CD14-positive monocyte (primary cell): Measurements from ENCODE around the gene GMEB2. TPM values are rescaled to one million over a fixed set of nuclear protein-coding genes. Genes with fewer than 3 reads are reported as not detected.
A peak's percentile ranks its signal among the peaks of the same experiment; 100 is the strongest.
"Not testable (repeated sequence)": the region's sequence is repeated elsewhere in the genome, so short reads cannot be mapped to it uniquely, and the experiment has no call there.

Experiments
- DNase-seq, 3 donors: peaks; one replicate each; pipeline ENCODE4 v3.0.0-alpha.2; 2011 to 2022
- H2AFZ ChIP-seq: 2 replicates; pipeline ENCODE4 v1.6.0; 2012; ENCODE audit warnings: mild to moderate bottlenecking, low read depth, low read length, inconsistent platforms; ENCODE audit not compliant: insufficient read depth, poor library complexity, severe bottlenecking
- H3K27ac ChIP-seq, 2 donors: 1 replicate in 1 of 2; 2 replicates in 1 of 2; pipeline ENCODE4 v1.5.1; 2012 to 2013; ENCODE audit warnings: low read length in 2 of 2, control low read depth in 1 of 2, inconsistent platforms in 1 of 2, low read depth in 1 of 2, mild to moderate bottlenecking in 1 of 2
- H3K27me3 ChIP-seq, 2 donors: one replicate each; pipeline versions ENCODE4 v1.6.0 to v1.6.1; 2011 to 2013; ENCODE audit warnings: low read length in 2 of 2; ENCODE audit not compliant: control insufficient read depth in 2 of 2, insufficient read depth in 2 of 2
- H3K36me3 ChIP-seq, 2 donors: replicated peaks in 1 of 2; 1 replicate in 1 of 2; 2 replicates in 1 of 2; pipeline versions ENCODE4 v1.5.1 to v1.6.1; 2012 to 2013; ENCODE audit warnings: low read length in 2 of 2, control low read depth in 1 of 2, inconsistent platforms in 1 of 2, mild to moderate bottlenecking in 1 of 2; ENCODE audit not compliant: insufficient read depth in 2 of 2, control insufficient read depth in 1 of 2
- H3K4me1 ChIP-seq, 2 donors: 1 replicate in 1 of 2; 2 replicates in 1 of 2; pipeline versions ENCODE4 v1.5.1 to v1.6.1; 2012 to 2013; ENCODE audit warnings: low read length in 2 of 2, control low read depth in 1 of 2, inconsistent platforms in 1 of 2, mild to moderate bottlenecking in 1 of 2, moderate library complexity in 1 of 2; ENCODE audit not compliant: insufficient read depth in 2 of 2, control insufficient read depth in 1 of 2
- H3K4me2 ChIP-seq: replicated peaks from 2 replicates; pipeline ENCODE3; 2012; ENCODE audit warnings: low read length, moderate library complexity, mild to moderate bottlenecking; ENCODE audit not compliant: poor library complexity, severe bottlenecking; ENCODE audit errors: extremely low read depth
- H3K4me3 ChIP-seq, 3 experiments: fragments of 200-600 bp in 1 of 3; sonication (generic) in 1 of 3; replicated peaks in 1 of 3; 1 replicate in 2 of 3; 2 replicates in 1 of 3; pipeline ENCODE4 v1.5.1; 2011 to 2013; ENCODE audit warnings: low read length in 3 of 3, mild to moderate bottlenecking in 3 of 3, control low read depth in 2 of 3, low read depth in 2 of 3, inconsistent platforms in 1 of 3, moderate library complexity in 1 of 3
- H3K79me2 ChIP-seq: 2 replicates; pipeline ENCODE4 v1.6.0; 2012; ENCODE audit warnings: mild to moderate bottlenecking, control low read depth, inconsistent platforms, low read length, moderate library complexity; ENCODE audit not compliant: insufficient read depth
- H3K9ac ChIP-seq: 2 replicates; pipeline ENCODE4 v1.6.0; 2017; ENCODE audit warnings: low read length, mild to moderate bottlenecking; ENCODE audit not compliant: insufficient read depth, poor library complexity, severe bottlenecking
- H3K9me3 ChIP-seq, 2 donors: replicated peaks in 1 of 2; 1 replicate in 1 of 2; 2 replicates in 1 of 2; pipeline versions ENCODE4 v1.5.1 to v1.6.1; 2012 to 2013; ENCODE audit warnings: low read length in 2 of 2, control low read depth in 1 of 2; ENCODE audit not compliant: control insufficient read depth in 1 of 2, insufficient read depth in 1 of 2
- H4K20me1 ChIP-seq: 2 replicates; pipeline ENCODE4 v1.6.0; 2012; ENCODE audit warnings: mild to moderate bottlenecking, low read length, control low read depth, moderate library complexity; ENCODE audit not compliant: insufficient read depth
- H3K27ac Mint-ChIP-seq, 7 donors: one replicate each; pipeline ENCODE4 v1.8.0; 2020; ENCODE audit warnings: mild to moderate bottlenecking in 7 of 7, mixed read lengths in 7 of 7, moderate library complexity in 6 of 7, inconsistent platforms in 2 of 7
- H3K27me3 Mint-ChIP-seq, 3 donors: one replicate each; pipeline ENCODE4 v1.8.0; 2021 to 2022; ENCODE audit warnings: low read depth in 3 of 3, mild to moderate bottlenecking in 3 of 3, mixed read lengths in 3 of 3, moderate library complexity in 3 of 3, inconsistent platforms in 1 of 3
- H3K36me3 Mint-ChIP-seq, 2 donors: one replicate each; pipeline ENCODE4 v1.8.0; 2020; ENCODE audit warnings: mixed read lengths in 2 of 2, inconsistent platforms in 1 of 2, mild to moderate bottlenecking in 1 of 2
- H3K4me1 Mint-ChIP-seq: one replicate; pipeline ENCODE4 v1.8.0; 2020; ENCODE audit warnings: mild to moderate bottlenecking, mixed read lengths
- H3K4me3 Mint-ChIP-seq, 2 donors: one replicate each; pipeline ENCODE4 v1.8.0; 2020; ENCODE audit warnings: mild to moderate bottlenecking in 2 of 2, mixed read lengths in 2 of 2, moderate library complexity in 1 of 2
- H3K9me3 Mint-ChIP-seq, 7 donors: one replicate each; pipeline ENCODE4 v1.8.0; 2020 to 2022; ENCODE audit warnings: mixed read lengths in 7 of 7, mild to moderate bottlenecking in 6 of 7, moderate library complexity in 6 of 7, inconsistent platforms in 2 of 7
- WGBS: methylation state at CpG from one replicate; pipeline ENCODE4 v1.1.5; 2013; ENCODE audit warnings: missing lambda C conversion rate; ENCODE audit not compliant: insufficient coverage; 5-methylcytosine and 5-hydroxymethylcytosine counted together
- intact Hi-C, 2 donors: fragments of 100-400 bp; cut with micrococcal nuclease; formaldehyde crosslinking; loops; one replicate each; pipeline versions ENCODE4 v1.15.0 to v1.15.1; 2023
- polyA plus RNA-seq, 3 donors: library from polyadenylated mRNA; depleted of rRNA in 1 of 3; unstranded in 2 of 3; stranded (reverse) in 1 of 3; fragments of 300-500 nt in 2 of 3; fragments of >200 nt in 1 of 3; fragmentation: Illumina TruSeq in 2 of 3; gene quantifications; 1 replicate in 2 of 3; 2 replicates in 1 of 3; pipeline ENCODE4 v1.2.3, GENCODE V29; 2012 to 2021
- TF ChIP-seq, protein P1 (sequence below): fragments of 200-600 bp; IDR thresholded peaks from one replicate; pipeline ENCODE4 v1.8.0; 2022; ENCODE audit warnings: antibody characterized with exemption, mild to moderate bottlenecking

Gene GMEB2
- polyA plus RNA-seq, 3 donors, result 2.7 to 11.7 (median 3.8) TPM

DNA sequence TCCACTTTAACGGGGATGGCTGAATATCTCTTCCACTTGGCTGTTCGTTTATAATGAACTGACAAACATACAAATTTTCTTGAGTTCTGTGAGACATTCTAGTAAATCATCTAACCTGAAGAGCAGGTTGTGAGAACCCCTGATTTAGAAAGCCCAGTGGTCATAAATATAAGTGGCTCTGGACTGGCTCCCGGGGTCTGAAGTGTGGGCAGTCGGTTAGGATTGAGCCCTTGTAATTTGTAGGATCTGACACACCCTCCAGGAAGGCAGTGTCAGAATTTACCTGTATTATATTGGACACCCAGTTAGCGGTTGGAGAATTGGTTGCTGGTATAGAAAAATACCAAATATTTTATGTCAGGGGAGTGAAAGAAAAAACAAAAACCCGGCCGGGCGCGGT is 6.8 kb upstream of the GMEB2 start:
- H3K27me3 Mint-ChIP-seq, result peaks cover 0 to 2% (median 0%) of the 10 kb centered on the region in 3 donors
- Histone ChIP-seq H3K27ac (peak overlapping the region in 1 of 2 donors; percentile 36), H2AFZ (no peak overlapping the region), H3K79me2 (peaks cover 7% of the 10 kb centered on the region), H3K4me1 (peaks cover 48 to 61% of the 10 kb centered on the region in 2 donors), H4K20me1 (no peaks in the 10 kb centered on the region), H3K4me2 (no peak overlapping the region), H3K9me3 (no peaks in the 10 kb centered on the region), H3K4me3 (no peak overlapping the region), H3K9ac (no peak overlapping the region), H3K36me3 (no peaks in the 10 kb centered on the region), H3K27me3 (no peaks in the 10 kb centered on the region)
- H3K27ac Mint-ChIP-seq, result peak overlapping the region in 4 of 7 donors; percentile 8 to 74 (median 46)
- intact Hi-C loops, result no loop called here
- H3K9me3 Mint-ChIP-seq, result no peaks in the 10 kb centered on the region
- 95% methylated on average over 2 of the region's 9 CpGs for WGBS
- no peak overlapping the region for H3K4me3 Mint-ChIP-seq
- peaks cover 53% of the 10 kb centered on the region for H3K4me1 Mint-ChIP-seq
- peaks cover 3 to 26% of the 10 kb centered on the region in 2 donors for H3K36me3 Mint-ChIP-seq
- TF ChIP-seq, protein P1, sequence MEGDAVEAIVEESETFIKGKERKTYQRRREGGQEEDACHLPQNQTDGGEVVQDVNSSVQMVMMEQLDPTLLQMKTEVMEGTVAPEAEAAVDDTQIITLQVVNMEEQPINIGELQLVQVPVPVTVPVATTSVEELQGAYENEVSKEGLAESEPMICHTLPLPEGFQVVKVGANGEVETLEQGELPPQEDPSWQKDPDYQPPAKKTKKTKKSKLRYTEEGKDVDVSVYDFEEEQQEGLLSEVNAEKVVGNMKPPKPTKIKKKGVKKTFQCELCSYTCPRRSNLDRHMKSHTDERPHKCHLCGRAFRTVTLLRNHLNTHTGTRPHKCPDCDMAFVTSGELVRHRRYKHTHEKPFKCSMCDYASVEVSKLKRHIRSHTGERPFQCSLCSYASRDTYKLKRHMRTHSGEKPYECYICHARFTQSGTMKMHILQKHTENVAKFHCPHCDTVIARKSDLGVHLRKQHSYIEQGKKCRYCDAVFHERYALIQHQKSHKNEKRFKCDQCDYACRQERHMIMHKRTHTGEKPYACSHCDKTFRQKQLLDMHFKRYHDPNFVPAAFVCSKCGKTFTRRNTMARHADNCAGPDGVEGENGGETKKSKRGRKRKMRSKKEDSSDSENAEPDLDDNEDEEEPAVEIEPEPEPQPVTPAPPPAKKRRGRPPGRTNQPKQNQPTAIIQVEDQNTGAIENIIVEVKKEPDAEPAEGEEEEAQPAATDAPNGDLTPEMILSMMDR, result no peak
- DNase-seq, result no peak

DNA sequence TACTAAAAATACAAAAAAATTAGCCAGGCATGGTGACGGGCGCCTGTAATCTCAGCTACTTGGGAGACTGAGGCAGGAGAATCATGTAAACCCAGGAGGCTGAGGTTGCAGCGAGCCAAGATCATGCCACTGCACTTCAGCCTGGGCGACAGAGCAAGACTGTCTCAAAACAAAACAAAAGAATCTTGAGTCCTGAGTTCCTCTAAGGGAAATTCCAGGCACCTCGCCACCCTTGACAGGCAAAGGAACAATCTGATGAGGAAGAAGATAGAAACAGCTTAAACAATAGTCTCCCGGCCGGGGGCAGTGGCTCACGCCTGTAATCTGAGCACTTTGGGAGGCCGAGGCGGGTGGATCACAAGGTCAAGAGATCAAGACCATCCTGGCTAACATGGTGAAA is 4.5 kb upstream of the GMEB2 start:
- 86% methylated on average over 6 of the region's 10 CpGs for WGBS
- H2AFZ ChIP-seq, H3K4me2 ChIP-seq, H3K9ac ChIP-seq, H3K27ac ChIP-seq, H3K36me3 ChIP-seq, H3K27me3 Mint-ChIP-seq, H3K4me3 Mint-ChIP-seq, H3K27me3 ChIP-seq, H4K20me1 ChIP-seq, DNase-seq, intact Hi-C loops, H3K9me3 Mint-ChIP-seq, H3K4me3 ChIP-seq, H3K9me3 ChIP-seq: not testable (repeated sequence)
- H3K27ac Mint-ChIP-seq, result peak overlapping the region in 1 of 7 donors; percentile 67
- peaks cover 43% of the 10 kb centered on the region for H3K4me1 Mint-ChIP-seq
- peaks cover 41 to 56% of the 10 kb centered on the region in 2 donors for H3K4me1 ChIP-seq
- peaks cover 24% of the 10 kb centered on the region for H3K79me2 ChIP-seq
- peaks cover 0 to 30% of the 10 kb centered on the region in 2 donors for H3K36me3 Mint-ChIP-seq

DNA sequence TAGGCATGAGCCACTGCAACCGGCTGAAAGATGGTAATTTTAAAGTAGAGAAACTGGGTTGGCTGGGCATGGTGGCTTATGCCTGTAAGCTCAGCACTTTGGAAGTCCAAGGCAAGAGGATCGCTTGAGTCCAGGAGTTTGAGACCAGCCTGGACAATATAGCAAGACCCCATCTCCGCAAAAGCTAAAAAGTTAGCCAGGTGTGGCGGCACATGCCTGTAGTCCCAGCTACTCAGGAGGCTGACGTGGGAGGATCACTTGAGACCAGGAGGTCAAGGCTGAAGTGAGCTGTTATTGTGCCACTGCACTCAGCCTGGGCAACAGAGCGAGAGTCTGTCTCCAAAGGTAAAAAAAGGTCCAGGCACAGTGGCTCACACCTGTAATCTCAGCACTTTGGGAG is 4.1 kb upstream of the GMEB2 start:
- H4K20me1 ChIP-seq, H3K4me3 ChIP-seq, H3K27ac ChIP-seq, H3K27me3 Mint-ChIP-seq, H3K9me3 ChIP-seq, H3K9ac ChIP-seq, H2AFZ ChIP-seq, H3K27ac Mint-ChIP-seq, H3K4me3 Mint-ChIP-seq, H3K4me2 ChIP-seq, H3K36me3 ChIP-seq, H3K27me3 ChIP-seq, H3K9me3 Mint-ChIP-seq, DNase-seq, intact Hi-C loops: not testable (repeated sequence)
- Mint-ChIP-seq H3K36me3 (peaks cover 0 to 30% of the 10 kb centered on the region in 2 donors), H3K4me1 (peaks cover 43% of the 10 kb centered on the region)
- 96% methylated on average over 6 of the region's 6 CpGs for WGBS
- Histone ChIP-seq H3K4me1 (peaks cover 38 to 55% of the 10 kb centered on the region in 2 donors), H3K79me2 (peaks cover 29% of the 10 kb centered on the region)
